Sigmoid colon (tissue), 7 donors: ENCODE measurements around the gene PUS3. TPM values are rescaled to one million over a fixed set of nuclear protein-coding genes. Genes with fewer than 3 reads are reported as not detected.
A peak's percentile ranks its signal among the peaks of the same experiment; 100 is the strongest.

Source experiments
- DNase-seq: peaks from one replicate; pipeline ENCODE4 v3.0.0-alpha.2; 2019
- H3K27ac ChIP-seq, 4 donors: fragments of 200-600 bp; sonication (generic); one replicate each; pipeline ENCODE4 v1.5.1; 2016 to 2019; ENCODE audit warnings: mild to moderate bottlenecking in 1 of 4
- H3K27me3 ChIP-seq, 3 donors: fragments of 200-600 bp; sonication (generic); one replicate each; pipeline ENCODE4 v1.5.1; 2019; ENCODE audit warnings: mild to moderate bottlenecking in 1 of 3
- H3K36me3 ChIP-seq, 4 donors: fragments of 200-600 bp; sonication (generic); one replicate each; pipeline ENCODE4 v1.5.1; 2016 to 2019
- H3K4me1 ChIP-seq, 4 donors: fragments of 200-600 bp; sonication (generic); one replicate each; pipeline ENCODE4 v1.5.1; 2017 to 2019
- H3K4me3 ChIP-seq, 4 donors: fragments of 200-600 bp; sonication (generic); one replicate each; pipeline ENCODE4 v1.5.1; 2017 to 2019; ENCODE audit warnings: mild to moderate bottlenecking in 2 of 4, moderate library complexity in 1 of 4
- H3K9me3 ChIP-seq, 4 donors: fragments of 200-600 bp in 3 of 4; sonication (generic) in 3 of 4; one replicate each; pipeline versions ENCODE4 v1.5.1 to v1.6.1; 2013 to 2019
- EP300 ChIP-seq, 4 donors: sonication (generic); formaldehyde crosslinking; IDR thresholded peaks; one replicate each; pipeline ENCODE4 v1.6.1; 2017; ENCODE audit warnings: antibody characterized with exemption in 4 of 4
- POLR2A ChIP-seq, 2 donors: fragments of 450-650 bp; IDR thresholded peaks; one replicate each; pipeline ENCODE4 v1.6.1; 2016; ENCODE audit warnings: antibody characterized with exemption in 2 of 2, mild to moderate bottlenecking in 2 of 2, moderate library complexity in 2 of 2
- POLR2AphosphoS5 ChIP-seq, 4 donors: sonication (generic); formaldehyde crosslinking; IDR thresholded peaks; one replicate each; pipeline ENCODE4 v1.6.1; 2017; ENCODE audit warnings: antibody characterized with exemption in 4 of 4
- WGBS, 2 donors: extraction: QIAGEN DNeasy Blood & Tissue Kit; methylation state at CpG; one replicate each; pipeline ENCODE4 v1.1.7; 2013; 5-methylcytosine and 5-hydroxymethylcytosine counted together
- intact Hi-C: fragments of 100-400 bp; cut with DNase I; formaldehyde crosslinking; loops from one replicate; pipeline ENCODE4 v1.15.1; 2023
- polyA plus RNA-seq, 3 donors: library from polyadenylated mRNA; stranded (reverse); fragments of 200-250 nt; gene quantifications; one replicate each; pipeline ENCODE4 v1.2.3, GENCODE V29; 2013
- total RNA-seq, 4 donors: library from RNA; depleted of rRNA; stranded (reverse); fragments of >200 nt; gene quantifications; one replicate each; pipeline ENCODE4 v1.1.0, GENCODE V29; 2016
- TF ChIP-seq, protein P1 (sequence below), 4 experiments: fragments of 450-650 bp in 3 of 4; fragments of 200-600 bp in 1 of 4; IDR thresholded peaks; one replicate each; pipeline ENCODE4 v1.5.1; 2016 to 2019; ENCODE audit warnings: antibody characterized with exemption in 4 of 4, mild to moderate bottlenecking in 3 of 4, moderate library complexity in 2 of 4
- donor health status: healthy with polysubstance abuse.
- donor health status: Bipolar disorder and iron deficiency.
- donor health status: healthy.

The PUS3 gene
- total and polyA plus RNA-seq, 7 donors, result 6.4 to 21.6 (median 9.2) TPM

DNA sequence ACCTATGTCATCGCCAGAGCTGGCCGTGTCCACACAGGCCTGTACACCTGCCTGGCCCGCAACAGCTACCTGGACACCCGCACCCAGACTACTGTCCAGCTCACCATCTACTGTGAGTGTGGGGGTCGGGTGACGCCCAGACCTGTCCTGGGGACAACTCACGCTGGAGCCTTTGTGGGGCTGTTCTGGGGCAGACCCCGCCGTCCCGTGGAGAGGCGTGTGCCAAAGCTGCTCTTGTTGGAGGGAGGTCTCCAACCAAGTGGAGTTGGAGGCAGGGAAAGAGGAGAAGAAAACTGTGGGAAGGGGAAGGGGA, 47.1 kb upstream of the PUS3 start:
- no peak overlapping the region for H3K4me3 ChIP-seq
- H3K4me1 ChIP-seq, result peaks cover 2 to 36% (median 32%) of the 10 kb centered on the region in 4 donors
- no peaks in the 10 kb centered on the region for H3K36me3 ChIP-seq
- 93 to 96% methylated on average over 11 of the region's 11 CpGs for WGBS, 2 donors
- no peaks in the 10 kb centered on the region for H3K27me3 ChIP-seq
- intact Hi-C loops, result loop anchor here (5.0 kb wide), 1 partner anchor 72 kb away; no protein-coding TSS in a partner anchor
- H3K27ac ChIP-seq, result peak overlapping the region in 1 of 4 donors; percentile 78
- DNase-seq, result no peak
- H3K9me3 ChIP-seq, result no peaks in the 10 kb centered on the region
- no peak for TF ChIP-seq EP300 (IDR thresholded peaks at IDR 0.05)
- TF ChIP-seq POLR2AphosphoS5 (IDR thresholded peaks at IDR 0.05), result no peak
- no peak for TF ChIP-seq POLR2A (IDR thresholded peaks at IDR 0.05)
- TF ChIP-seq, protein P1, sequence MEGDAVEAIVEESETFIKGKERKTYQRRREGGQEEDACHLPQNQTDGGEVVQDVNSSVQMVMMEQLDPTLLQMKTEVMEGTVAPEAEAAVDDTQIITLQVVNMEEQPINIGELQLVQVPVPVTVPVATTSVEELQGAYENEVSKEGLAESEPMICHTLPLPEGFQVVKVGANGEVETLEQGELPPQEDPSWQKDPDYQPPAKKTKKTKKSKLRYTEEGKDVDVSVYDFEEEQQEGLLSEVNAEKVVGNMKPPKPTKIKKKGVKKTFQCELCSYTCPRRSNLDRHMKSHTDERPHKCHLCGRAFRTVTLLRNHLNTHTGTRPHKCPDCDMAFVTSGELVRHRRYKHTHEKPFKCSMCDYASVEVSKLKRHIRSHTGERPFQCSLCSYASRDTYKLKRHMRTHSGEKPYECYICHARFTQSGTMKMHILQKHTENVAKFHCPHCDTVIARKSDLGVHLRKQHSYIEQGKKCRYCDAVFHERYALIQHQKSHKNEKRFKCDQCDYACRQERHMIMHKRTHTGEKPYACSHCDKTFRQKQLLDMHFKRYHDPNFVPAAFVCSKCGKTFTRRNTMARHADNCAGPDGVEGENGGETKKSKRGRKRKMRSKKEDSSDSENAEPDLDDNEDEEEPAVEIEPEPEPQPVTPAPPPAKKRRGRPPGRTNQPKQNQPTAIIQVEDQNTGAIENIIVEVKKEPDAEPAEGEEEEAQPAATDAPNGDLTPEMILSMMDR (IDR thresholded peaks at IDR 0.05), result no peak

DNA sequence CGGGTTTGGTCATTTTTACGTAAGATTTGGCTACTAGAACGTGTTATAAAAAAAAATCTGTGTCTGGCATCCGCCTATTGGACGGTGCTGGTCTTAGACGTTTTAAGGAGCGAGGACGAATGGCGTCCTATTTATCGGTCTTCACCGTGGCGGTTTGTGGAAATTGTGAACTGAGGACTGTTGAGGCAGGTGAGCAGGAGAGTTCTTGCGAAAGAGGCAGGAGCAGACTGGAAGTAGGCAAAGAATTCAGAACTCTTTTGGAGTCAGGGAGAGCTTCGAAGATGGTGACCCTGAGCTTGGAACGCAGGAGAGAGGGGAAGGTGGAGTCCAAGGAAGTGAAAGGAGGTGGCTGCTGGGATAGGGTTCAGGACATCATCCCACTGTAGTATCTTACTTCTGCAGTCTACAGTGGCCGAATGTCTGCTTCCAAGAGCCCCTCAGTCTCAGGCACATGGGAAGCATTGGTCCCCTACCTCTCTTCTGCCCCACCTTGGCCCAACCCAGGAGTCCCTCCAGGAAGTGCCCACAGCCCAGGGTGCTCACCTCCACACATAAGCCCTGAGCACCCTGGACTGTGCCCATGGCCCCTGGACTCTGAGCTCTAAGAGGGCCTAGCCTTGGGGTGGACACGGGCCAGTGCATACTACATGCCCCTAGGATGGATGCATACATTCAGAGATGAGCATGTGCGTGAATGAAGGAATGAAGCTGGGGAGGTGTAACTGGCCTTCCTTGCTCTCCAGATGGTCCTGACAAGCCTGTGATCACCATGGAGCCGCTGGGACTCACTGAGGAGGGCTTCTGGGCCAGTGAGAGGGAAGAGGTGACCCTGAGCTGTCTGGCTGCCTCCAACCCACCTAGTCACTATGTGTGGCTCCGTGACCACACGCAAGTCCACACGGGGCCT, 46.5 kb upstream of the PUS3 start:
- 93 to 94% methylated on average over 22 of the region's 22 CpGs for WGBS, 2 donors
- intact Hi-C loops, result loop anchor here (5.0 kb wide), 1 partner anchor 73 kb away; no protein-coding TSS in a partner anchor
- H3K36me3 ChIP-seq, result no peaks in the 10 kb centered on the region
- H3K9me3 ChIP-seq, result no peaks in the 10 kb centered on the region
- H3K27ac ChIP-seq, result no peak overlapping the region
- H3K4me1 ChIP-seq, result peaks cover 2 to 36% (median 32%) of the 10 kb centered on the region in 4 donors
- H3K4me3 ChIP-seq, result no peak overlapping the region
- no peak for TF ChIP-seq POLR2AphosphoS5 (IDR thresholded peaks at IDR 0.05)
- no peak for TF ChIP-seq POLR2A (IDR thresholded peaks at IDR 0.05)
- TF ChIP-seq EP300 (IDR thresholded peaks at IDR 0.05), result no peak
- TF ChIP-seq, protein P1 (IDR thresholded peaks at IDR 0.05), result no peak
- no peak for DNase-seq
- no peaks in the 10 kb centered on the region for H3K27me3 ChIP-seq

DNA sequence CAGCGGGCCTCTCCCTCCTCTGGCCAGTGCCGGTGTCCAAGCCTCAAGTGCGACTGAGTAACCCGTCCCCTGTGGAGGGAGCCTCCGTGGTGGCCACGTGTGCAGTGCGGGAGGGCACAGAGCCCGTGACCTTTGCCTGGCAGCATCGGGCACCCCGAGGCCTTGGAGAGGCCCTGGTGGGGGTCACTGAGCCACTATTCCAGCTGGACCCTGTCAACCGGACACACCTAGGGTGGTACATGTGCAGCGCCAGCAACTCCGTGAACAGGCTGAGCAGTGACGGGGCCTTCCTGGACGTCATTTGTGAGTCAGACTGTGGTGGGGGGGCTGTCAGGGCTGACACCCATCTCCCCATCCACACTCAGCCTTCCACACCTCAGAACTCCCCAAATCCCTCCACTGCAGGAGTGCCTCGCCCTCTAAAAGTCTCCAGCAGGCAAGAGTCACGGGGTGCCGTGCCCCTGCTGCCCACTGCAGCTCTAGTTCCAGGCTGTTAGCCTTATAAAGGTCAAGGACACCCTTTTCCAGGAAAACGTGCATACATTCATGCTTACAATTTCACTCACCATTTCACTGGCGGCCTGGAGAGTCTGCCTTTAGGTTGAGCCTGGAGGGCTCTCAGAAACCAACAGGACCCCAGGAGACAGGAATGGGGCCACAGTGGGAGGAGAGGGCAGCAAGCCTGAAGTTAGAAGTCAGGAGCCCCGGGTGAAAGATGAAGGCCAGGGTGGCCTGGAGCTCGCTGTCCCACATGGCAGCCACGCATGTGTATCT, 45.5 kb upstream of the PUS3 start:
- intact Hi-C loops, result no loop called here
- TF ChIP-seq, protein P1 (IDR thresholded peaks at IDR 0.05), result no peak
- no peak for TF ChIP-seq POLR2AphosphoS5 (IDR thresholded peaks at IDR 0.05)
- no peak for TF ChIP-seq EP300 (IDR thresholded peaks at IDR 0.05)
- no peak for TF ChIP-seq POLR2A (IDR thresholded peaks at IDR 0.05)
- H3K36me3 ChIP-seq, result no peaks in the 10 kb centered on the region
- no peaks in the 10 kb centered on the region for H3K9me3 ChIP-seq
- H3K27ac ChIP-seq, result no peak overlapping the region
- no peak overlapping the region for H3K4me3 ChIP-seq
- H3K27me3 ChIP-seq, result no peaks in the 10 kb centered on the region
- H3K4me1 ChIP-seq, result peaks cover 2 to 32% (median 31%) of the 10 kb centered on the region in 4 donors
- no peak for DNase-seq
- 84 to 87% methylated on average over 23 of the region's 23 CpGs for whole genome bisulfite sequencing, 2 donors

DNA sequence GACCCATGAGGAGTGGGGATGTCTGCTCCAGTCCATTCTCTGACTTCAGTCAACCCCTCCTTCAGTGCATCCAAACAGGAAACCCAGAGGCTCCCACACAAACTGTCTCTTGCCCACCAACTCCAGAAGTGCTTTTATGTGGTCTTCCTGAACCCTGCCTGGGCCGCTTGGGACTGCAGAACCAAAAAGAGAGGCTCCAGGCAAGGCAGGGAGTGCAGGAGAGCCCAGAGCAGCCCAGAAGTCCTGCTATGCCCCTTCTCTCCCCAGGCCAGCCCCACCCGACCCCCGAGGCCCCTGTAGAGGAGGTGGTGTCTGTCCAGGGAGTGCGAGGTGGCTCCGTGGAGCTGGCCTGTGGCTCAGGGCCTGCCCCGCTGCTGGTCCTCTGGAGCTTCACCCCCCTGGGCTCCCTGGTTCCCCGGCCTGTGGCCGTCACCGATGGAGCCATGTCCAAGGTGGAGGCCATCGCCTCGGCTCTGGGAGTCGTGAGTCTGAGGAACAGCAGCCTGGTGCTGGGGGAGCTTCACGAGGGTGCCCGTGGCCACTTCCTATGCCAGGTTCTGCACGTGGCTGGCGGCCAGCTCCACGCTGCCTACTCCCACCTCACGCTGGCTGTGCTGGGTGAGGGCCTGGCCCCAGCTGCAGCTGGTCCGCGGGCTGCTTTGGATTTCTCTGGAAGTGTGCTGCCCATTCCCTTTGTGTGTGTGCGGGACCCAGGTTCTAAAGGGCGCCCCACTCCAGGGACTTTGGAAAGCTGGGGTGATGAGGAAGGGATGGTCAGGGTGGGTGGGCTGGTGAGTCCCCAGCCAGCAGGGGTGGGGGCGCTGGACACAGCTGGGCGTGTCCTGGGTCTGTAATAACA, 44.6 kb upstream of the PUS3 start:
- Histone ChIP-seq H3K9me3 (no peaks in the 10 kb centered on the region), H3K4me3 (no peak overlapping the region), H3K27ac (no peak overlapping the region), H3K36me3 (no peaks in the 10 kb centered on the region), H3K4me1 (peaks cover 2 to 24% (median 23%) of the 10 kb centered on the region in 4 donors), H3K27me3 (no peaks in the 10 kb centered on the region)
- peak; percentile 55 for DNase-seq
- intact Hi-C loops, result no loop called here
- WGBS, 2 donors, result 87 to 89% methylated on average over 24 of the region's 24 CpGs
- TF ChIP-seq EP300 (IDR thresholded peaks at IDR 0.05) (no peak), POLR2AphosphoS5 (IDR thresholded peaks at IDR 0.05) (no peak)
